Gastrocnemius medialis (tissue), 4 donors: ENCODE data around the gene WDR70.

Experiments used
- POLR2A ChIP-seq, 2 donors: fragments of 450-650 bp; IDR thresholded peaks; one replicate each; pipeline ENCODE4 v1.6.1; 2017; ENCODE audit warnings: antibody characterized with exemption in 2 of 2, mild to moderate bottlenecking in 2 of 2, moderate library complexity in 2 of 2
- TF ChIP-seq, protein P1 (sequence below), 5 experiments: fragments of 450-650 bp in 3 of 5; fragments of 200-600 bp in 2 of 5; sonication (generic) in 2 of 5; IDR thresholded peaks in 4 of 5; conservative IDR thresholded peaks in 1 of 5; 1 replicate in 4 of 5; 2 replicates in 1 of 5; pipeline ENCODE4 v1.5.1; 2016 to 2019; ENCODE audit warnings: antibody characterized with exemption in 5 of 5, mild to moderate bottlenecking in 3 of 5, moderate library complexity in 3 of 5

DNA sequence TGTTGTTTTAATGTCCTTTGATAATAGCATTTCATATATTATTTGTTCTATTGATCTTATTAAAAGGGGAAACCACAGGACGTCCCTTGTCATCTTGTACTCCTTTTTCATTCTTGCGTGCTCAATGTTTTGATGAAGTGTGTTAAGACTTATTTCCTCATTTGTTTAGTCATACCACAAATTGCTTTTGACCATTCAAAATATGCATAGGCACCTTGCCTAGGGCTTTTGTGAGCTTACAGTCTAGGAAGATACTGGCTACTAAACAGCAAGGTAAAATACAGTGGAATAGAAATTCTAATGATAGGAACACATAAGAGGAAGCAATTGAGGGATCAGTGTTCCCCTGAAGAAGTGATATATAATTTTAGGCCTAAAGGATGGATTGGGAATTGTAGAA is 190.3 kb downstream of the WDR70 start:
- no peak for TF ChIP-seq POLR2A (IDR thresholded peaks at IDR 0.05)
- TF ChIP-seq, protein P1, sequence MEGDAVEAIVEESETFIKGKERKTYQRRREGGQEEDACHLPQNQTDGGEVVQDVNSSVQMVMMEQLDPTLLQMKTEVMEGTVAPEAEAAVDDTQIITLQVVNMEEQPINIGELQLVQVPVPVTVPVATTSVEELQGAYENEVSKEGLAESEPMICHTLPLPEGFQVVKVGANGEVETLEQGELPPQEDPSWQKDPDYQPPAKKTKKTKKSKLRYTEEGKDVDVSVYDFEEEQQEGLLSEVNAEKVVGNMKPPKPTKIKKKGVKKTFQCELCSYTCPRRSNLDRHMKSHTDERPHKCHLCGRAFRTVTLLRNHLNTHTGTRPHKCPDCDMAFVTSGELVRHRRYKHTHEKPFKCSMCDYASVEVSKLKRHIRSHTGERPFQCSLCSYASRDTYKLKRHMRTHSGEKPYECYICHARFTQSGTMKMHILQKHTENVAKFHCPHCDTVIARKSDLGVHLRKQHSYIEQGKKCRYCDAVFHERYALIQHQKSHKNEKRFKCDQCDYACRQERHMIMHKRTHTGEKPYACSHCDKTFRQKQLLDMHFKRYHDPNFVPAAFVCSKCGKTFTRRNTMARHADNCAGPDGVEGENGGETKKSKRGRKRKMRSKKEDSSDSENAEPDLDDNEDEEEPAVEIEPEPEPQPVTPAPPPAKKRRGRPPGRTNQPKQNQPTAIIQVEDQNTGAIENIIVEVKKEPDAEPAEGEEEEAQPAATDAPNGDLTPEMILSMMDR (IDR thresholded peaks at IDR 0.05 in 4 of 5, conservative IDR thresholded peaks at IDR 0.05 in 1 of 5), result no peak
